Measurements from ENCODE around the gene RETNLB. TPM values are rescaled to one million over a fixed set of nuclear protein-coding genes. Genes with fewer than 3 reads are reported as not detected.

RETNLB gene
- total RNA-seq, 1 donor from 2014 or later, result not detected

DNA sequence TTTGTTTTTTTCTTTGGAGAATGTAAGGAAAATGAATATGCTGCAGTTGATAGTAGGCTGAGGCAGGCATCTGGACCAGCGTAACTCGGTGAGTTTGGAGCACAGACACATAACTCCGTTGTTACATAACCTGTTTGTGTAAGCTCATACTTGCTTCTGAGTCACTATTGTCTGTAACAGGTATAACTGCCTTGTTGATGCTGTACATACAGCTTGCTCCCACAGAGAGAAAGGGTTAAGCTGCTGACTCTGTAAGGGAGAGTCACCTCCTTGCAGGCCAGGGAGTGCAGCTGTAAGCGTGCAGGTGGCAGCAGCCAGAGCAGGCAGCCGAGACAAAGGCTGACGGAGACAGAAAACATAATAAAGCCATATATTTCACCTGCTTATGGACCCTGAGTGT lies 20.4 kb downstream of the RETNLB start:
- H3K36me3 ChIP-seq (ENCODE audit: control insufficient read depth, insufficient read depth, low read length), result no peaks in the 10 kb centered on the region
- H3K4me3 ChIP-seq (ENCODE audit: low read depth, low read length), result no peak overlapping the region
- DNase-seq (ENCODE audit: low read depth), result peak; percentile 41
- no peak for TF ChIP-seq CTCF (IDR thresholded peaks at IDR 0.05; ENCODE audit: insufficient read depth, low read length, severe bottlenecking)
- no peaks in the 10 kb centered on the region for H3K27me3 ChIP-seq (ENCODE audit: control insufficient read depth, insufficient read depth, low read length)
- no peak for FAIRE-seq

GRCh38 chr3:108728934-108729333 lies 28.3 kb downstream of the RETNLB start:
- Histone ChIP-seq H3K27me3 (ENCODE audit: control insufficient read depth, insufficient read depth, low read length) (no peaks in the 10 kb centered on the region), H3K36me3 (ENCODE audit: control insufficient read depth, insufficient read depth, low read length) (no peaks in the 10 kb centered on the region), H3K4me3 (ENCODE audit: low read depth, low read length) (no peak overlapping the region)
- no peak for DNase-seq (ENCODE audit: low read depth)
- no peak for FAIRE-seq
- no peak for TF ChIP-seq CTCF (IDR thresholded peaks at IDR 0.05; ENCODE audit: insufficient read depth, low read length, severe bottlenecking)

- no peak for DNase-seq (ENCODE audit: low read depth)
- TF ChIP-seq CTCF (IDR thresholded peaks at IDR 0.05; ENCODE audit: insufficient read depth, low read length, severe bottlenecking), result no peak
- no peak overlapping the region for H3K4me3 ChIP-seq (ENCODE audit: low read depth, low read length)
- H3K36me3 ChIP-seq (ENCODE audit: control insufficient read depth, insufficient read depth, low read length), result no peaks in the 10 kb centered on the region
- FAIRE-seq, result no peak
- no peaks in the 10 kb centered on the region for H3K27me3 ChIP-seq (ENCODE audit: control insufficient read depth, insufficient read depth, low read length)
These were observed 29.1 kb downstream of the RETNLB start for GRCh38 chr3:108728105-108728504.

GRCh38 chr3:108724101-108724500 lies 33.1 kb downstream of the RETNLB start:
- Histone ChIP-seq H3K36me3 (ENCODE audit: control insufficient read depth, insufficient read depth, low read length) (no peaks in the 10 kb centered on the region), H3K27me3 (ENCODE audit: control insufficient read depth, insufficient read depth, low read length) (no peaks in the 10 kb centered on the region), H3K4me3 (ENCODE audit: low read depth, low read length) (no peak overlapping the region)
- FAIRE-seq (no peak), DNase-seq (ENCODE audit: low read depth) (no peak)
- TF ChIP-seq CTCF (IDR thresholded peaks at IDR 0.05; ENCODE audit: insufficient read depth, low read length, severe bottlenecking), result no peak

DNA sequence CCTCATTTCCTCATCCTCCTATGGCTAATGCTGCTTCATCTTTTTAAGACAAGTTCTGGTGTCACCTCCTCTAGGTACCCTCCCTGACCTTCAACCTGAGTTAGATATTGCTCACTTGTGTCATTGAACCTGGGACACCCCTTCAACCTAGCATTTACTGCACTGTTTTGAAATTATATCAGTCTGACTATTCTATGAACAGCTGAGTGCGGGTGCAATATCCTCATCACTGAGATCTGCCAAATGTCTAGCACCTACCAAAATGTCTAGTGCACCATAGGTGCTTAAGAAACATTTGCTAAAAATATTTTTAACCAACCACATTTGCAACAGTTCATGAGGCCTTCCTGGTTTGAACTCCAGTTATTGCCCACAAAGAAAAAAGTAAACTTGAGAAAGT lies 34.5 kb downstream of the RETNLB start:
- no peaks in the 10 kb centered on the region for H3K36me3 ChIP-seq (ENCODE audit: control insufficient read depth, insufficient read depth, low read length)

More for the DNA sequence above, 34.5 kb downstream of the RETNLB start:
- FAIRE-seq (no peak), DNase-seq (ENCODE audit: low read depth) (no peak)
- TF ChIP-seq CTCF (IDR thresholded peaks at IDR 0.05; ENCODE audit: insufficient read depth, low read length, severe bottlenecking), result no peak
- H3K27me3 ChIP-seq (ENCODE audit: control insufficient read depth, insufficient read depth, low read length), result no peaks in the 10 kb centered on the region
- no peak overlapping the region for H3K4me3 ChIP-seq (ENCODE audit: low read depth, low read length)

All from bronchial epithelial cell (primary cell).